Stimulated activated CD8-positive, alpha-beta memory T cell treated with anti-CD3 and anti-CD28 coated beads, Interleukin-4, amount 100 ng/mL, for 1 hour (primary cell): ENCODE data around the gene CACNA2D3.
"Not testable (repeated sequence)": the region's sequence is repeated elsewhere in the genome, so short reads cannot be mapped to it uniquely, and the experiment has no call there.

Experiments used
- DNase-seq, 2 donors: peaks; one replicate each; pipeline ENCODE4 v3.0.0-alpha.2; 2020; ENCODE audit warnings: low read depth in 2 of 2, low spot score in 1 of 2

The CACNA2D3 gene

GRCh38 chr3:54122324-54123002 is at the start of gene CACNA2D3:
Gene CACNA2D3, plus strand, starts transcription at chr3:54122552.
- DNase-seq: no peak

GRCh38 chr3:54073386-54073785 is 49.0 kb upstream of the CACNA2D3 start:
- no peak for DNase-seq

GRCh38 chr3:54079314-54079713 is 43.0 kb upstream of the CACNA2D3 start:
- no peak for DNase-seq

- DNase-seq: no peak
Measured at GRCh38 chr3:54079730-54080325, 42.5 kb upstream of the CACNA2D3 start.

- no peak for DNase-seq
Measured at GRCh38 chr3:54083921-54084320, 38.4 kb upstream of the CACNA2D3 start.

- no peak for DNase-seq
Measured at GRCh38 chr3:54085936-54086335, 36.4 kb upstream of the CACNA2D3 start.

GRCh38 chr3:54086652-54087405 is 35.5 kb upstream of the CACNA2D3 start:
- no peak for DNase-seq

GRCh38 chr3:54087581-54088410 is 34.6 kb upstream of the CACNA2D3 start:
- DNase-seq: no peak

GRCh38 chr3:54093491-54094248 is 28.7 kb upstream of the CACNA2D3 start:
- DNase-seq: no peak

- no peak for DNase-seq
Measured at GRCh38 chr3:54094926-54095325, 27.4 kb upstream of the CACNA2D3 start.

- no peak for DNase-seq
Measured at GRCh38 chr3:54099381-54099780, 23.0 kb upstream of the CACNA2D3 start.

GRCh38 chr3:54104084-54104483 is 18.3 kb upstream of the CACNA2D3 start:
- DNase-seq: no peak

GRCh38 chr3:54116129-54116528 is 6.2 kb upstream of the CACNA2D3 start:
- not testable (repeated sequence) for DNase-seq

GRCh38 chr3:54120657-54121413 is 1.5 kb upstream of the CACNA2D3 start:
- no peak for DNase-seq

GRCh38 chr3:54121414-54122323 is 683 bp upstream of the CACNA2D3 start:
- no peak for DNase-seq

- no peak for DNase-seq
Measured at GRCh38 chr3:54123003-54123775, 837 bp downstream of the CACNA2D3 start.

GRCh38 chr3:54123776-54124196 is 1.4 kb downstream of the CACNA2D3 start:
- no peak for DNase-seq

GRCh38 chr3:54125300-54125699 is 2.9 kb downstream of the CACNA2D3 start:
- no peak for DNase-seq
